Activated naive CD4-positive, alpha-beta T cell treated with anti-CD3 and anti-CD28 coated beads, Interleukin-2, amount 10 ng/mL, durations not matched to agents 7 days and 5 days (primary cell): Measurements from ENCODE around the gene IL1B.
A peak's percentile ranks its signal among the peaks of the same experiment; 100 is the strongest.

Experiments
- CTCF ChIA-PET: fragments of 350-600 bp; sonication (Branson Sonifier 250); formaldehyde crosslinking; loops from one replicate; lab custom pipeline; 2021; ENCODE audit warnings: antibody characterized with exemption; lab: Charles Lee
- DNase-seq: peaks from one replicate; pipeline ENCODE4 v3.0.0-alpha.2; 2020
- H3K27ac Mint-ChIP-seq: one replicate; pipeline ENCODE4 v1.8.0; 2021; ENCODE audit warnings: mild to moderate bottlenecking, moderate library complexity, mixed read lengths
- H3K27me3 Mint-ChIP-seq: one replicate; pipeline ENCODE4 v1.8.0; 2021; ENCODE audit warnings: mild to moderate bottlenecking, mixed read lengths
- H3K36me3 Mint-ChIP-seq: one replicate; pipeline ENCODE4 v1.8.0; 2021; ENCODE audit warnings: mixed read lengths
- H3K4me1 Mint-ChIP-seq: one replicate; pipeline ENCODE4 v1.8.0; 2021; ENCODE audit warnings: mixed read lengths
- H3K4me3 Mint-ChIP-seq: one replicate; pipeline ENCODE4 v1.8.0; 2021; ENCODE audit warnings: mild to moderate bottlenecking, moderate library complexity, mixed read lengths
- H3K9me3 Mint-ChIP-seq: one replicate; pipeline ENCODE4 v1.8.0; 2021; ENCODE audit warnings: mixed read lengths

Gene IL1B

DNA sequence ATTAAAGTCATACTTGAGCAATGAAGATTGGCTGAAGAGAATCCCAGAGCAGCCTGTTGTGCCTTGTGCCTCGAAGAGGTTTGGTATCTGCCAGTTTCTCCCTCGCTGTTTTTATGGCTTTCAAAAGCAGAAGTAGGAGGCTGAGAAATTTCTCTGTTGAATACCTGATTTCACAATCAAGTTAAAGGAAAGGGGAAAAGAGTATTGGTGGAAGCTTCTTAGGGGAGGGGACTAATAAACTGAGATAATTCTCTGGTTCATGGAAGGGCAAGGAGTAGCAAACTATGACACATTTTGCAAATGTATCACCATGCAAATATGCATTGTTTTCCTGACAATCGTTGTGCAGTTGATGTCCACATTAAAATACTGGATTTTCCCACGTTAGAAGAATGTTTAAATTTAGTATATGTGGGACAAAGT is at the start of gene IL1B:
Gene IL1B (minus strand): TSS at position 85 of the 423 bp plus-strand sequence. CDS start 550 bp downstream, outside the sequence.
- H3K27ac Mint-ChIP-seq, result no peak within 1 kb of the TSS
- DNase-seq, result no peak
- H3K4me3 Mint-ChIP-seq, result no peak within 1 kb of the TSS
- no peaks in the 10 kb centered on the region for H3K36me3 Mint-ChIP-seq
- peaks cover 57% of the 10 kb centered on the region for H3K27me3 Mint-ChIP-seq
- CTCF ChIA-PET, result interaction anchor here (1.2 kb wide), 1 partner anchor 104 kb away, joined by 3 read pairs; no protein-coding TSS in a partner anchor
- H3K9me3 Mint-ChIP-seq, result no peaks in the 10 kb centered on the region
- no peaks in the 10 kb centered on the region for H3K4me1 Mint-ChIP-seq

DNA sequence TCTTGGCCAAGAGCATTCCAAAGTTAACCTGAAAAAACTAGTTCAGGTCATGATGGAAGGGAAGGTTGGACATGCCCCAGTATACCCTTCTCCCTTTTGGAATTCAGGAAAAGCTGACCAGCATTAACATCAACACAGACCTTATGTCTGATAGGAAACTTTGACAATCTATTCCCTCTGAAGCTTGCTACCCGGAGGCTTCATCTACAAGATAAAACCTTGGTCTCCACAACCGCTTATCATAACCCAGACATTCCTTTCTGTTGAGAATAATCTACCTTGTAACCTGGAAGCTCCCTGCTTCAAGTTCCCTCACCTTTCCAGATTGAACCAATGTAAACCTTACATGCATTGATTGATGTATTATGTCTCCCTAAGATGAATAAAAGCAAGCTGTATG is 49.7 kb upstream of the IL1B start:
- Mint-ChIP-seq H3K27ac (no peak overlapping the region), H3K36me3 (no peaks in the 10 kb centered on the region), H3K27me3 (peaks cover 5% of the 10 kb centered on the region), H3K4me1 (peaks cover 15% of the 10 kb centered on the region), H3K4me3 (no peak overlapping the region), H3K9me3 (no peaks in the 10 kb centered on the region)
- DNase-seq, result no peak
- CTCF ChIA-PET, result interaction anchor here (0.8 to 3.2 kb wide), 14 partner anchors 7 to 159 kb away, joined by 3 to 86 read pairs (median 6); no protein-coding TSS in a partner anchor

DNA sequence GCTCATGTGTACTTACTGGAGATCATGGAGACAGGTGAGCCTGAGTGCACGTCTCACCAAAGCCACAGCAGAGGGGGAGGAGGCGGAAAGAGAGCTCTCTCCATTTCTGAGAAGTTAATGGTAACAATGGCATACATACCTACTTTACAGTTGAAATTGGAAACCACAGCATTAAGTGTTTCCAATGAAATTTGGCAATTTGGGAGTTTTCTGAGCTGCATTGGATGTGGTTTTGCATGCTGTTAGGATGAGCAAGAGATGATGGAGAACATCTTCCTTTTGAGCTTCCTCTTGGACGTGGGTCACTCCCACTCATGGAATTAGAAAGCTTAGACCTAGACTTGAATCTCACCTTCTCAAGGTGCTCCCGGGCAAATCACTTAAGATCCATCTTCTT is 48.9 kb upstream of the IL1B start:
- H3K27me3 Mint-ChIP-seq, result peaks cover 5% of the 10 kb centered on the region
- CTCF ChIA-PET, result interaction anchor here (0.6 to 3.2 kb wide), 33 partner anchors 8 to 285 kb away, joined by 3 to 86 read pairs (median 4); no protein-coding TSS in a partner anchor
- no peaks in the 10 kb centered on the region for H3K36me3 Mint-ChIP-seq
- H3K4me3 Mint-ChIP-seq, result no peak overlapping the region
- H3K4me1 Mint-ChIP-seq, result peaks cover 22% of the 10 kb centered on the region
- no peaks in the 10 kb centered on the region for H3K9me3 Mint-ChIP-seq
- peak overlapping the region; percentile 43 for H3K27ac Mint-ChIP-seq
- no peak for DNase-seq

DNA sequence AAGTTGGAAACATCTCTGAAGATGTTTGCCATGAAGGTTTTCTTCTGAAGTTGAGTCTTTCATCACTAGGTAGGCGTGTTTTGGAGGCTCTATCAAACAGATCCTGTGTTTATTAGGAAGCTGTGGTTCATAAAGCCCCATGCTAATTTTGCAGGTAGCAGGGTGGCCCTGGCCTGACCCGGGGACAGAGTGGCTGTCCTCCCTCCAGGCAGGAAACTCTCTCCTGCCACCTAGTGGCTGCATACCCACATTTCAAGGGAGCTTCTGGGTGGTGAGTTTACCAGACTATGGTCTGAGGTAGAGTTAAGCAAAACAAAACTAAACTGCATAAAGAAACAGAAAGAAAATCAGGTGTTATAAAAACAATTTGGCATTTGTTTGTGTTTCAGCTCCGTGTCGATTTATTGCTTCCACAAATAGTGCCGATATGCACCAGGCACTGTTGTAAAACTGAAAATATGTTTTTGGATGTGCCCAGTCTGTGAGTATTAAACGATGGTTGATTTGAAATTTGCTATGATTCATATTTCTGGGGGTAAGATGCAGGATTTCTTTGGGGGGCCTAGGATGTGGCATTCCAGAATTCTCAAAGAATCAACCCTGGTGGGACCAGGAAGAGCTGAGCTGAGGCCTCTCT is 48.4 kb upstream of the IL1B start:
- Mint-ChIP-seq H3K27me3 (peaks cover 10% of the 10 kb centered on the region), H3K4me3 (no peak overlapping the region), H3K4me1 (peaks cover 27% of the 10 kb centered on the region), H3K27ac (peak overlapping the region; percentile 43), H3K36me3 (no peaks in the 10 kb centered on the region), H3K9me3 (no peaks in the 10 kb centered on the region)
- peak; percentile 78 for DNase-seq
- CTCF ChIA-PET, result interaction anchor here (0.6 to 3.2 kb wide), 33 partner anchors 8 to 284 kb away, joined by 3 to 86 read pairs (median 4); no protein-coding TSS in a partner anchor

DNA sequence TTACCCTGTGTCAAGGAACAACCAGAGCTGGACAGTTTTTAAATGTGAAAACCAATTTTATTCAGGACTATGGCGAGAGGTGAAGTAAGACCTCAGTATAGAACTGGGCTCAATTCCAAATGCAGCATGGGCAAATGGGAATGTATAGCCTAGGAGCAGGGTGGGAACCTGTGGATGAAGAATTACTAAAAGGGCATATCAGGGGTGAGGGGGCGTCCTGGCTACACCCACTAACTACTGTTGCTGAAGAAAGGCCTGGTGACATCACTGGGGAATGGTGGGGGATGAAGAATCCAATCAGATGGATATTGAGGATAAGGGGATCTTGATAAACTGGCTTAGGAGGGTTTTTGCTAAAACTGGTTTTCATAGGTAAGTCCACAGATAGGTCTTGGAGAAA is 47.1 kb upstream of the IL1B start:
- Mint-ChIP-seq H3K9me3 (no peaks in the 10 kb centered on the region), H3K36me3 (no peaks in the 10 kb centered on the region), H3K27me3 (peaks cover 21% of the 10 kb centered on the region), H3K4me3 (no peak overlapping the region), H3K27ac (no peak overlapping the region), H3K4me1 (peaks cover 28% of the 10 kb centered on the region)
- DNase-seq, result no peak
- CTCF ChIA-PET, result interaction anchor here (1.7 to 7.0 kb wide), 2 partner anchors 120 to 134 kb away, joined by 3 to 36 read pairs; no protein-coding TSS in a partner anchor

DNA sequence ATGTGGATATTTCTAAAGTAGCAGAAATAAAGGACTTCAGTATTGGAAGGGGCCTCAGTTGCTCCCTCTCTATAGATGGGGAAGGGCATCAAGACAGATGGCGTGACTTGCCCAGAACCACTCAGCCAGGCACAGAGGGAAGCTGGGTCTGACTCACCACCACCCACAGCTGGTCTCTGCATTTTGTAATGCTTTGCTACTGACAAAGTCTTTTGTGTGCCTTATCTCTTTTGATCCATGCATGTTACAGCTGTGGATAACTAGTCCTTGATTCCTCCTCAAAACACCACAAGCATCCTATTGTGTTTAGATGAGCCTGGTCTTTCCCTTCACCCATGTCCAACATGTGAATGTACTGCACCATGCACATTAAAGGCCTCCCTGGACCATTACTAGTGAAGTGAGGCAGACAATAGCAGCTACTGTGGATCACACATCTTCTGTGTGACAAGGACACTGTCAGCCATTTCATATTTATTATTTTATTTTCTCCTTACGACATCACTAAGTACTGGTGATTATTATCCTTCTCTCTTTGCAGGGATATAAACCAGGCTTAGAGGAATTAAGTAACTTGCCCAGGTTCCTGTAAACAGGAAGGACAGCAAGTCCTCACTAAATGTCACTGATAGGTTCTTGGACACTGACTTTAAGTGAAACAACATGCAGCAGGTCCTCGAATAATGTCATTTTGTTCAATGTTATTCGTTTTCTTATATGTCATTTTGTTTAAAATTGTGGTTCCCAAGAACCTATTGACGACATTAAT is 44.8 kb upstream of the IL1B start:
- Mint-ChIP-seq H3K27me3 (peaks cover 28% of the 10 kb centered on the region), H3K4me1 (peaks cover 28% of the 10 kb centered on the region), H3K9me3 (no peaks in the 10 kb centered on the region), H3K4me3 (no peak overlapping the region), H3K36me3 (no peaks in the 10 kb centered on the region), H3K27ac (no peak overlapping the region)
- no peak for DNase-seq
- CTCF ChIA-PET, result interaction anchor here (7.0 kb wide), 1 partner anchor 132 kb away, joined by 36 read pairs; no protein-coding TSS in a partner anchor

DNA sequence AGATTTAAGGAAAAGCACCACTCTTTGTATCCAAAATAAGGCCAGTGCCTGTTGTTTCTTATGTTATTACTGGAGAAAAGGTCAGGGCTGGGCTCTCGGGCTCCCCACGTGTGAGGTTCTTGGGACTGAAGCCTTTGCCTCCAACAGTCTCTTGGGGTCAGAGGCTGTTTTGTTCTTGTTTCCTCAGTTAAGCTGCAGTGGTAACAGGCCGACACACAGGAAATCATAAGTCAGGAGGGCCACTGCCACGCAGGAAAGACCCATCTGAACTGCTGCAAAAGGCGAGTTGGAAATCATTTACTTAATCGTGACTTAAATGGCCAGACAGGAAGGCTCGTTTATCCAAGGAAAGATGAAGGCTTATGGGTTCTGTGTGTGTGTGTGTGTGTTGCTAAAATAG is 44.1 kb upstream of the IL1B start:
- H3K9me3 Mint-ChIP-seq, result no peaks in the 10 kb centered on the region
- H3K27ac Mint-ChIP-seq, result no peak overlapping the region
- H3K36me3 Mint-ChIP-seq, result no peaks in the 10 kb centered on the region
- CTCF ChIA-PET, result interaction anchor here (0.5 to 7.0 kb wide), 2 partner anchors 131 to 154 kb away, joined by 3 to 36 read pairs; no protein-coding TSS in a partner anchor
- H3K4me3 Mint-ChIP-seq, result no peak overlapping the region
- peaks cover 26% of the 10 kb centered on the region for H3K4me1 Mint-ChIP-seq
- peaks cover 28% of the 10 kb centered on the region for H3K27me3 Mint-ChIP-seq
- DNase-seq, result no peak

DNA sequence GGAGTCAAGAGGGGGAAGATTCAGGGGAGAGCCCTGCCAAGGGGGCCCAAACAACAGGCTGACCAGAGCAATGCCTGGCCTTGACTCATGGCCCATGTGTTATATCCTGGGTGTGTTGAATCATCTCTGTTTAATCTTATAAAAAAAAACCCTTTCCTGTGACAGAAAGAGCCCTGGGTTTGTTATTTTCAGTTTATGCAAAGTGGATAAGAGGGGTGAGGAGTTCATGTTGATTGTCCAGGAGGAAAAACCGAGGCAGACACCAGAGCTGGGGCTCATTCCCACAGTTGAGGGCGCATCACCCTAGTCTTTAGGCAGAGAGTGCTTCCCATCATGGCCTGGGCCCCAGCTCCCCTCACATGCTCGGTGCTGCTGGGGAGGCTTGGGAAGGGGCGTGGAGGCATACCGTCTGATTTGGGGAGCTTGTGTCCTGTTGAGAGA is 43.5 kb upstream of the IL1B start:
- peaks cover 20% of the 10 kb centered on the region for H3K4me1 Mint-ChIP-seq

DNA sequence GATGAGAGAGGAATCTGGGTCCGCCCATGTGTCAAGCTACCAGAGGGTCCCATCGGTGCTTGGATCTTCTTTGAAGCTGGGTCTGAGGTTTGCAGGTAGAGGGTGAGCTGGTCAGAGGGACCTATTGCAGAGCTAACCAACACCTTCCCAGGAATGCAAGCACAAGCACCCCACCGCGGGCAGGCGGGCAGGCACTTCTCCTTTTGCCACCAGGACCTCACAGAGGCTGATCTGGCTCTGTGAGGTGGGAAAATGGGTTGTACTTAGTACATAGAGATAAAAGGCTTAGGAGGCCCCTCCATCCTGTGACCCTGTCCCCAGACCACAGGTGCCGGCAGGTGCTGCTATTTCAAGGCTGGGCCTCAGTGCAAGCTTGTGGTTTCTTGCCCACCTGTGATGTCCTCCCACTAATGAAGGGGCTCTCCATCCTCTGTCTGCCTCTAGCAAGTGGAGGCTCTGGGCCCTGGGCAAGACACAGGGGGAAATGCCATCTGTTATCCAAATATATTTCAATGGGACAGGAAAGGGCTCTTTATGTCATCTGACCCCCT is 43.0 kb upstream of the IL1B start:
- Mint-ChIP-seq H3K9me3 (no peaks in the 10 kb centered on the region), H3K4me3 (no peak overlapping the region), H3K36me3 (no peaks in the 10 kb centered on the region), H3K27me3 (peaks cover 24% of the 10 kb centered on the region), H3K4me1 (peaks cover 15% of the 10 kb centered on the region), H3K27ac (no peak overlapping the region)
- CTCF ChIA-PET, result interaction anchor here (7.0 kb wide), 1 partner anchor 130 kb away, joined by 36 read pairs; no protein-coding TSS in a partner anchor
- no peak for DNase-seq

More for the DNA sequence above, 43.5 kb upstream of the IL1B start:
- Mint-ChIP-seq H3K27me3 (peaks cover 25% of the 10 kb centered on the region), H3K4me3 (no peak overlapping the region), H3K36me3 (no peaks in the 10 kb centered on the region), H3K27ac (no peak overlapping the region), H3K9me3 (no peaks in the 10 kb centered on the region)
- CTCF ChIA-PET, result interaction anchor here (0.5 to 7.0 kb wide), 2 partner anchors 131 to 154 kb away, joined by 3 to 36 read pairs; no protein-coding TSS in a partner anchor
- DNase-seq, result no peak

DNA sequence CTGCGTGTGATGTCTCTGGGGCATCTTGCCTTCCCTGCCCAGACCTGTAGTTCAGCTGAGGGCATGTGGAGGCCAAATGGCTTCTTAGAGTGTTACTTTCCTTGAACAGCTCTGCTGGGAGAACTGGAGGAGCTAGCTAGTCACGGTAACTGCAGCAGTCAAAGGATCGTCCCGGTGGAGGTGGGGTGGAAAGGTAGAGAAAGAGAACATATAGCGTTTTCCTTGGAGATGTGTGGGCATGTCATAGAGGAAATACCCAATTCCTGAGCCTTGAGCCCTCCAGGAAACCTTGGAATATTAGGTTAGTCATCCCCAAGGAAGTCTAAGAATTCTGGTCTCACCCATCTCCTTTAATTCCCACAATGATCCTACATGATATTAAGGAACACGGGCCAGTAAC is 40.8 kb upstream of the IL1B start:
- no peak overlapping the region for H3K4me3 Mint-ChIP-seq
- no peaks in the 10 kb centered on the region for H3K9me3 Mint-ChIP-seq
- peaks cover 31% of the 10 kb centered on the region for H3K27me3 Mint-ChIP-seq
- no peak overlapping the region for H3K27ac Mint-ChIP-seq
- H3K36me3 Mint-ChIP-seq, result no peaks in the 10 kb centered on the region
- CTCF ChIA-PET, result interaction anchor here (7.0 kb wide), 1 partner anchor 128 kb away, joined by 36 read pairs; no protein-coding TSS in a partner anchor
- DNase-seq, result no peak
- H3K4me1 Mint-ChIP-seq, result peaks cover 13% of the 10 kb centered on the region

DNA sequence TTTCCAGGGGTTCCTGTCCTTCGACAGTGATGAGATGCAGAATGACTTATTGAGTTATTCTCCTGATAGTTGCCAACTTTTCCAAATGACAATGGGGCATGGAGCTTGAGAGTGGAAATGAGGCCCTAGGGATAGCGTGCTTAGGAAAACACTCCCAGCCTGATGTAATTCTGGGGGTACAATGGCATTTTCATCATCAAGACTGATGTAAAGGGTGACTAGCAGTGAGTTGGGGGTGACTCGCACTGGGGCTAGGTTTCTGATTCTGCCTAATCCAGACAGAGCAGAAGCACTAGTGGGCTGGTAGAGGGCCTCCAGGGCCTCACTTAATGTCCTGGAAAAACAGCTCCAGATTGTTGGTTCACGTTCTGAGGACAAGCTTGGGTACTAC is 40.4 kb upstream of the IL1B start:
- CTCF ChIA-PET, result interaction anchor here (7.0 kb wide), 1 partner anchor 128 kb away, joined by 36 read pairs; no protein-coding TSS in a partner anchor
- no peak overlapping the region for H3K4me3 Mint-ChIP-seq
- H3K36me3 Mint-ChIP-seq, result no peaks in the 10 kb centered on the region
- H3K27me3 Mint-ChIP-seq, result peaks cover 32% of the 10 kb centered on the region
- H3K27ac Mint-ChIP-seq, result no peak overlapping the region
- H3K4me1 Mint-ChIP-seq, result peaks cover 13% of the 10 kb centered on the region
- no peaks in the 10 kb centered on the region for H3K9me3 Mint-ChIP-seq
- no peak for DNase-seq

DNA sequence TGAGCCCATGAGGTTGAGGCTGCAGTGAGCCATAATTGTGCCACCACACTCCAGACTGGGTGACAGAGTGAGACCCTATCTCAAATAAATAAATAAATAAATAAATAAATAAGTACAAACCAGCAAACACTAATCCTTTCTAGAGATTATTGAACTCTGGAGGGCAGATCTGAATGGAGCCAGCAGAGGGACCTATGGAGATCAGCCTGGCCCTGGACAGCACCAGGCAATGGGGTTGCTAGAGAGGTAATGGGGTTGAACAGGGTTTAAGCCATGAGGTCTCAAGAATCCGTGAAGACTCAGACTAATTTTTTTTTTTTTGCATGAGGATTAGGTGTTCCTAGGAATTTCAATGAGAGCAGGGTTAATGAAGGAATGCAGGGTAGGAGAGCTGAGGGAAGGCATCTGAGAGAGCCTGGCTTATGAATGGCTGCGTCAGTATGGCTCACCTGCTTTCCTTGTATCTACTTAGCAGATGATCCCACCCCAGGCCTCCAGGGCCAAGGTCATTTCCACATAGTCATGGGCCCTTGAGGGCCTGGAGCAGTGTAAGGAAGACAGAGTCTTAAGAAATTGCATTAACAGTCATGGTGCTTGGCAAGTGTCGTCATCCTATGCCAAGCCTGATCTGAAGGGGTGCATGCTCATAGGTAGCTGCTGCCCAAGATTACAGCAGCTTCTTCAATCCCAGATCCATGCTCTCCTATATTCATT is 39.8 kb upstream of the IL1B start:
- Mint-ChIP-seq H3K4me3 (no peak overlapping the region), H3K27me3 (peaks cover 38% of the 10 kb centered on the region), H3K9me3 (no peaks in the 10 kb centered on the region), H3K36me3 (no peaks in the 10 kb centered on the region), H3K27ac (no peak overlapping the region), H3K4me1 (peaks cover 13% of the 10 kb centered on the region)
- CTCF ChIA-PET, result no interaction called here
- no peak for DNase-seq
